HUDEP-2 (cell line): ENCODE results near the gene DLEC1.

Experiments
- DNase-seq, 76 experiments: peaks; one replicate each; lab custom pipeline; 2025; ENCODE audit not compliant: unreplicated experiment in 76 of 76; lab: John Stamatoyannopoulos, UW

The DLEC1 gene, protein sequence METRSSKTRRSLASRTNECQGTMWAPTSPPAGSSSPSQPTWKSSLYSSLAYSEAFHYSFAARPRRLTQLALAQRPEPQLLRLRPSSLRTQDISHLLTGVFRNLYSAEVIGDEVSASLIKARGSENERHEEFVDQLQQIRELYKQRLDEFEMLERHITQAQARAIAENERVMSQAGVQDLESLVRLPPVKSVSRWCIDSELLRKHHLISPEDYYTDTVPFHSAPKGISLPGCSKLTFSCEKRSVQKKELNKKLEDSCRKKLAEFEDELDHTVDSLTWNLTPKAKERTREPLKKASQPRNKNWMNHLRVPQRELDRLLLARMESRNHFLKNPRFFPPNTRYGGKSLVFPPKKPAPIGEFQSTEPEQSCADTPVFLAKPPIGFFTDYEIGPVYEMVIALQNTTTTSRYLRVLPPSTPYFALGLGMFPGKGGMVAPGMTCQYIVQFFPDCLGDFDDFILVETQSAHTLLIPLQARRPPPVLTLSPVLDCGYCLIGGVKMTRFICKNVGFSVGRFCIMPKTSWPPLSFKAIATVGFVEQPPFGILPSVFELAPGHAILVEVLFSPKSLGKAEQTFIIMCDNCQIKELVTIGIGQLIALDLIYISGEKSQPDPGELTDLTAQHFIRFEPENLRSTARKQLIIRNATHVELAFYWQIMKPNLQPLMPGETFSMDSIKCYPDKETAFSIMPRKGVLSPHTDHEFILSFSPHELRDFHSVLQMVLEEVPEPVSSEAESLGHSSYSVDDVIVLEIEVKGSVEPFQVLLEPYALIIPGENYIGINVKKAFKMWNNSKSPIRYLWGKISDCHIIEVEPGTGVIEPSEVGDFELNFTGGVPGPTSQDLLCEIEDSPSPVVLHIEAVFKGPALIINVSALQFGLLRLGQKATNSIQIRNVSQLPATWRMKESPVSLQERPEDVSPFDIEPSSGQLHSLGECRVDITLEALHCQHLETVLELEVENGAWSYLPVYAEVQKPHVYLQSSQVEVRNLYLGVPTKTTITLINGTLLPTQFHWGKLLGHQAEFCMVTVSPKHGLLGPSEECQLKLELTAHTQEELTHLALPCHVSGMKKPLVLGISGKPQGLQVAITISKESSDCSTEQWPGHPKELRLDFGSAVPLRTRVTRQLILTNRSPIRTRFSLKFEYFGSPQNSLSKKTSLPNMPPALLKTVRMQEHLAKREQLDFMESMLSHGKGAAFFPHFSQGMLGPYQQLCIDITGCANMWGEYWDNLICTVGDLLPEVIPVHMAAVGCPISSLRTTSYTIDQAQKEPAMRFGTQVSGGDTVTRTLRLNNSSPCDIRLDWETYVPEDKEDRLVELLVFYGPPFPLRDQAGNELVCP (N-terminal part only)

DNA sequence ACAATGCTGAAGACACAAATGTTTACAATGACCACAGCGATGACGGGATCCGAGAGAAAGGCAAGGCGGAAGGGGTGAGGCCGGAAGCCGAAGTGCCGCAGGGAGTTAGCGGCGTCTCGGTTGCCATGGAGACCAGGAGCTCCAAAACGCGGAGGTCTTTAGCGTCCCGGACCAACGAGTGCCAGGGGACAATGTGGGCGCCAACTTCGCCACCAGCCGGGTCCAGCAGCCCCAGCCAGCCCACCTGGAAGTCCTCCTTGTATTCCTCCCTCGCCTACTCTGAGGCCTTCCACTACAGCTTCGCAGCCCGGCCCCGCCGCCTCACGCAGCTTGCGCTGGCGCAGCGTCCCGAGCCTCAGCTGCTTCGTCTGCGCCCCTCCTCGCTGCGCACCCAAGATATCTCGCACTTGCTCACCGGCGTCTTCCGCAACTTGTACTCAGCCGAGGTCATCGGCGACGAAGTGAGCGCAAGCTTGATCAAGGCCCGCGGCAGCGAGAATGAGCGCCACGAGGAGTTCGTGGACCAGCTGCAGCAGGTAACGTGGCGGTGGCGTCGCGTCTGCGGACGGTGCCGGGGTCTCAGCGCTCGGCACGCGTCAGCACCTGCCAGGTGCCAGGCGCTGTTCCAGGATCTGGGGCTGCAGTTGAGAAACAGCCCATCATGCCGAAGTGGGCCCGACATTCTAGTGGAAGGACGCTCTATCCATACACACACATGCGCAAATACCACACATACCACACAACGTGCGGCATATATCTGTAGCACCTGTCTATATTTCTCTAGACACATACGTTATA lies at the start of gene DLEC1:
DLEC1 (plus strand) TSS at position 108 of the 798 bp plus-strand sequence; CDS start at position 126, 18 bp downstream.
- peak in 2 of 76 experiments; percentile 16 to 23 for DNase-seq

DNA sequence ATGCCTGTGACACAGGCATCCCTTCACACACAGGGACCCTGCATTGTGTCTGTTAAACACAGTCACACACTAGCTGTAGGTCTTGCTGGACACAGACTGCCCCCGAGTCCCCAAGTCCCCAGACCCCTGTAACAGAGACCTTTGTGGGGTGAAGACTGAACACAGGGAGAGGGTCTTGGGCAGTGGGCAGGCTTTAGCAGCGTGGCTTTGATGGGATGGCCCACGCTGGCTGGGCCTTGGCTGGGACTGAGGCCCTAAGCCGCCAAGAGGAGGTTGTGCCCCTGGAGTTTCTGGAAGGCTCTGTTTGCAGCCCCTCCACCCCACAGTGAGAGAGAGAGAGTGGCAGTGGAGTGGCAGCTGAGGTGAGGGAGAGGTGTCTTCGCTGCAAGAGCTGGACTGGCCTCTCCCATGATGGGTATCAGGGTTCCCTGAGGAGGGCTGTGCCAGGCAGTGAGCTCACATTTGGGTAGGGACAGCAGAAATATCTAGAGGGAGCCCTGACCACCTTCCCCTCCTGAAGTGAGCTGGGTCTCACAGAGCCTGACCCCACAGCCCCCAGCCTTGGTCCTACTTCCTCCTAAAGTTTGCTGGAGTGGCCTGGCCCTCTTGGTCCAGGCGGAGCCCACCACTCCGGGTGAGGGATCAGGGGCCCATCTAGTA lies 49.1 kb upstream of the DLEC1 start:
- DNase-seq, result no peak

DNA sequence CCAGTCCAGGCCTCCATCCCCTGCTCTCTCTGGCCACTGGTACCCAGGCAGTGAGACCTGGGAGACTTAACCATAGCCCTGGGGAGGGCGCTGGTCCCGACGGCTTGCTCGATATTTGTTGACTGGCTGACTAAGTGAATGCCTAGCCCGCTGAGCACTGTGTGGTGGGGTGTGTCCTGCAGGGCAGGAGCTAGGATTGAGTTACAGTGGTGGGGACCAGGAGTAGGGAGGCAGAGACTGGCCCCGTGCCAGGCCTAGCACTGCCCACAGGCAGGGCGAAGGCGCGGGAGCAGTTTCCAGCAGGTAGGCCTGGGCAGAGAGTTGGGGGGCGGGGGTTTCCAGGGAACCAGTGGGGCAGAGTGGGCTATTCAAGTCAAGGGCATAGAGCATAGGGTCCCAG lies 48.5 kb upstream of the DLEC1 start, which contains the start of gene VILL:
VILL (plus strand) TSS at position 260 of the 400 bp plus-strand sequence. CDS start 2,887 bp downstream, outside the sequence.
- no peak for DNase-seq

DNA sequence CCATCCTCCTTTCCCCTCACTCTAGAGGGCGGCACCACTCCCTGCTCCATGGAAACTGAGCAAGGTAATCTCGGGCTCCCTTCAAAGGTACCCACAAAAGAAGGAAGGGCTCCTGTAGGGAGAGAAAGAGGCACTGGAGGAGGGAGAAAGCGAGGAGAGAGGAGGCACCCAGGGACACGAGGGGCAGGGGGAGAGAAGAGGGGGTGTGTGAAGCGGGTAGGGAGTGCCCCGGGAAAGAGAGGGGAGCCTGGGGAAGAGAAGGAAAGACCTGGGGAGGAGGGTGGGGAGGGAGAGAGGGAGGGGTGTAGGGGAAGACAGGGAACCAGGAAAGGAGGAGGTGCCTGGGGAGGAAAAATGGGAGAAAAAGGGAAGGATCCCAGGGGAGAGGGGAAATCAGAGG lies 47.9 kb upstream of the DLEC1 start:
- no peak for DNase-seq

DNA sequence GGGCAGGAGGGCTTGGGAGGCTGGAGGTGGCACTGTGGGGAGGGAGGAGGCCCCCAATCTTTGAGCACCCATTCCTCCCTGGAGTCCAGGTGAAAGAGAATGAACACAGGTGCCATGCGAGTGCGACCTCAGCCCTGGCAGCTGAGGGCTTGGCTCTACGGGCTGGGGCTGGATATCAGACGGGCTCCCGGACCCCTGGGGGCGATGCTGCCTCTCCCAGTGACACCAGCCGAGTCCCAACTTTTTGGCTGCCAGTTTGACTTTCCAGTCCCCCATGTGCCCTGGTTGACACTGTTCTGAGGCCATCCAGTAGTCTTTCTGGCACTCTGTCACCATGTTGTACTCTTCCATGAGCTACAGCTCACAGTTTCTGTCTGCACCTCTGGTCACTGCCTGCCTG lies 47.2 kb upstream of the DLEC1 start:
- no peak for DNase-seq

DNA sequence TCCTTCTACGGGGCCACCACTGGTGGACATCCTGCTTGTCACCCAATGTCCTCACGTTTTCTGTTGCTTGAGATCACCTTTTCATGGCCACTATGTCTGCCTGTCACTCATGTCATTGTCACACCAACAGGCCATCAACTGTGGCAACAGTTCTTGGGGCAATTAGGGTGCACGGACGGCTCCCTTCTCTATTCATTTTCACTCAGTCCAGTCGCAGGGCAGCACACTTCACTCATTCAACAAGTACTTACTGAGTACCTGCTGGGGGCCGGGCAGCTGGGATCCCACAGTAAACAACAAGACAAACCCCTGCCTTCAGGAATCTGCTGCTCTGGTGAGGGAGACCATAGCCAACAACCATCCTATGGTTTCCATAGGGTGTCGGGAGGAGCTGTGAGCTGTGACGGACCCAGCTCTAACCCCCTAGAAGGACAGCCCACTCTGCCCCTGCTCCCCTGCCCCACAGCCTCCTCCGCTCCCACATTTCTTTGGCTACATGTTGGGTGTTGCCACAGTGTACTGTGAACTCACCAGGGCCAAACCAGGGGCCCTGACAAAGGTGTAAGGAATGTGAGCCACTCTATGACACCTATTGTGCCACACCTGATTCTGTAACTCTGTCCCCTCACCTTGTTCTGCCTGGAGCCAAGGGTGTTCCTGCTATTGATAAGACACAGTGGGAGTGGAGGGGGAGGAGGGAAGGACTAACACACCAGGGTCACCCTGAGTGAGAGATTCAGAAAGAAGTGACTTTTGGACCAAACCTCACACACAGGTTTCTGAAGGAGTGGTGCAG lies 46.5 kb upstream of the DLEC1 start:
- no peak for DNase-seq

DNA sequence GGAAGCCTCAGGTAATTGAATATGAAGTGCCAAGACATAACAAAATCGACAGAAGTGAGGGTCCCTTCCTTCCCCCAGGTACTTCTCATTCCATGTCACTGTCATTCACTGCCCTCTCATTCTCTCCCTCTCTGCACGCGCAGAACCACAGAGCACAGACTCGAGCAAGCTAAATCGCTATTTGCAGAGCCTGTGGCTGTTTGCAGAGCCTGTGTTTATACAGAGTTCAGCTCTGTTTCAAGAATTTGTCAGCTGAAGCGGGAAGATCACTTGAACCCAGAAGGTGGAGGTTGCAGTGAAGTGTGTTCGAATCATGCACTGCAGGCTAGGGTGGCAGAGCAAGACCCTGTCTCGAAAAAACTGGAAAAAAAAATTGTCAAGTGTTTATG lies 45.9 kb upstream of the DLEC1 start:
- DNase-seq, result no peak

DNA sequence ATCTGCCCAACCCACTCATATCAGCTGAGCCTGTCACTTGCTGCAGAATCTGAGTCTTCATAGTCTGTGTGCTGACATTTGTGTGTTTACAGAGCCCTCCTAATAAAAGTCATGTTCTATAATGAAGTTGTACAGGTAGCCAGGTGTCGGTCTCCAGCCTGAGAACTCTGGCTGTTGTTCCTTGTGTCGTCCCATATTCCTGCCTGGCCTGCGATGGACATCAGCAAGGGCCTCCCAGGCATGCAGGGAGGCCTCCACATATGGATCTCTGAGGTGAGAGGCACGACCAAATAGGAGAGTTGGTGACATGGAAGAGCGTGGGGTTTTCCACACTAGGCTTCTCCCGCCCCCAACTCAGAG lies 45.6 kb upstream of the DLEC1 start:
- DNase-seq, result no peak

DNA sequence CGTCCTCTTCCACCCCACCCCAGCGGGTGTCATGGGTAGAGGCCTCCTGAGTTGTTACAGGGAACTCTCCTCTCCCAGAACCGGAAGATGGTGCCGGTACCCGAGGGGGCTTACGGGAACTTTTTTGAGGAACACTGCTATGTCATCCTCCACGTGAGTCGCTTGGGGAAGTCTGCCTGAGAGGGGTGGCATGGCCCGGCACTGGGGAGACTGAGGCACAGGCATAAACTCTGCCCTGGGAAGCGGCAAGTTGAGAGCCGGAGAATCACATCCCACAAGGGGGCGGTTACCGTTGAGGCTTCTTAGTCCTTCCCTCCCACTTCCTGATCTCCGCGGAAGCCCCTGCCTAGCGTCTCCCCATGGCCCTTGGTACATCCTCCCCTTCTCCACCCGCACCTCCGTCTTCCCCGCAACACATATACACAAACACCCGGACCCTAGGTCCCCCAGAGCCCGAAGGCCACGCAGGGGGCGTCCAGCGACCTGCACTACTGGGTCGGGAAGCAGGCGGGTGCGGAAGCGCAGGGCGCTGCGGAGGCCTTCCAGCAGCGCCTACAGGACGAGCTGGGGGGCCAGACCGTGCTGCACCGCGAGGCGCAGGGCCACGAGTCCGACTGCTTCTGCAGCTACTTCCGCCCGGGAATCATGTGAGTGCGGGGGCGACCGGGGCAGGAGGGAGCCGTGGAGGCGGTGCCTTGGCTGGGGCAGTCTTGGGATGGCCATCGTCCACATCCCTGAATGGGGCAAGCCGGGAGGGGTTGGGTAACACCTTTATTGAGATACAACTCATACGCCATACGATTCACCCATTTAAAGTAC lies 45.0 kb upstream of the DLEC1 start:
- DNase-seq, result peak in 39 of 76 experiments; percentile 3 to 67 (median 44)

DNA sequence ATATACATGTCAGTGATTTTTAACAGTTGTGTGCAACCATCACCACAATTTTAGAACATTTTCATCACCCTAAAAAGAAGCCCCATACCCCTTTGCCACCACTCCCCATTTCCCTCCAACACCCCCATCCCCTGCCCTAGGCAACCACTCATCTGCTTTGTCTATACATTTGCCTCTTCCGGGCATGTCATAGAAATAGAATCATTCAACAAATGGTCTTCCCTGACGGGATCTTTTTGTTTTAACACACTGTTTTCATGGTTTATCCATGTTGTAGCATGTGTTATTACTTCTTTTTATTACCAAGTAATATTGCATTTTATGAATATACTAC lies 44.4 kb upstream of the DLEC1 start:
- no peak for DNase-seq

DNA sequence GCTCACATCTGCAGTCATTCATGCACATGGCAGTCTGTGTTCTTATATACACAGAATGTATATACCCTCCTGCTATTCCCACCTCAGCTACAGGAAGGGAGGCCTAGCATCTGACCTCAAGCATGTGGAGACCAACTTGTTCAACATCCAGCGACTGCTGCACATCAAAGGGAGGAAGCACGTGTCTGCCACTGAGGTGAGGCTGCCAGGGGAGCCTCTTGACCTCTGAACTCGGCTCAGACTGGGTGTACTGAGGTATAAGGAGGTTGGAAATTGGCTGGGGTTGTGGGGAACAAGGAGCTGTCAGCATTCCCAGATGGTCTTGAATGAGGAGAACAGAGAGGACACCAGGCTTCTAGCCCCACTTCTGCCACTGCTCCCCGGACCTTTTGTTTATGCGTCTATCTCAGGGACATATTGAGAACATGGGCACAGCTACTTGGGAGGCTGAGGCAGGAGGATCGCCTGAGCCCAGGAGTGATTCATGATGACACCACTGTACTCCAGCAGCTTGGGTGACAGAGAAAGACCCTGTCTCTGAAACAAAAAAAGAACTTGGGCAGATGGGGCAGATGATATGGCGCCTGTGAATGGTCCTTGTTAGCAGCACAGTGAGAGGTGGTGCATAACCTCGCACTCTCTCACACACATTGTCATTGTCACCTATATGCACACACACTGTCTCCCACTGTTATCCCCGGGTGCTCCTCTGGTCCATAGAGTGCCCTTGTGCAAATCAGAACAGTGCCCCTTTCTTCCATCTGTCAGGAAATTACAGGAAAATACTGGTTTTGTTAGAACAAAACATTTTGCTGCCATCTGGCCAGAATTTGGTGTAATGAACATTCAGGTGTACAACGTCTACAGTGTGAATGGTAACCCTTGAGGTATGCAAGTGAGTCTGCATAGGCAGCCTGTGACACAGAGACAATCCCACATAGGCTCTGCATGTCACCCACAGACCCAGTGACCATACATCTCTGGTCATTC lies 43.1 kb upstream of the DLEC1 start:
- no peak for DNase-seq

DNA sequence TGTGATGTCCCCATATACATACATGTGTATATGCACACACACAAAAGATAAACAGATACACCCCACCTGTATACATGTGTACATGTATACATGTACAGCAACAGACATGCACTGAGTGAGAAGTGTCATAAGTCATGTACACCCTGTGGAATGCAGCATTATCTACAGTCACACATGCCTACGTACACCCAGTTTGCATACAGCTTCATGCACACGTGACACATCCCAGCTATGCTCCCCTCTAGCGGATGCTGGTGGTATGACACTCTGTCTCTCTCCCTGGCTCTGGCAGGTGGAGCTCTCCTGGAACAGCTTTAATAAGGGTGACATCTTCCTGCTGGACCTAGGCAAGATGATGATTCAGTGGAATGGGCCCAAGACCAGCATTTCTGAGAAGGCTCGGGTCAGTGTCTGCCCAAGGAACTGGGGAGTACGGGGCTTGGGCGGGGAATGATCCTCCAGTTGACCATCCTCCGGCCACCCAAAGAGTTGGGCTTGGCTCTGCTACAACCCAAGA lies 42.2 kb upstream of the DLEC1 start:
- DNase-seq, result peak in 71 of 76 experiments; percentile 12 to 83 (median 61)

DNA sequence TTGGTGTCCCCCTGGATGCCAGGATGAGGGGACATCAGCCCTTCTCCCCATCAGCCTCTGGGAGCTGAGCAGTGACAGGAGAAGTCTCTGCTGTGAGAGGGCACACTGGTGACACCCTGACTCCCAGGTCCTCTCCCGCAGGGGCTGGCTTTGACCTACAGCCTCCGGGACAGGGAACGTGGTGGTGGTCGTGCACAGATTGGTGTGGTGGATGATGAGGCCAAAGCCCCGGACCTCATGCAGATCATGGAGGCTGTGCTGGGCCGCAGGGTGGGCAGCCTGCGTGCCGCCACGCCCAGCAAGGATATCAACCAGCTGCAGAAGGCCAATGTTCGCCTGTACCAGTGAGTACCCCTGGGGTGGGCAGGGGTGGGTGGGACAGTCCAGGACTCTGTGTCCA lies 41.7 kb upstream of the DLEC1 start:
- no peak for DNase-seq

DNA sequence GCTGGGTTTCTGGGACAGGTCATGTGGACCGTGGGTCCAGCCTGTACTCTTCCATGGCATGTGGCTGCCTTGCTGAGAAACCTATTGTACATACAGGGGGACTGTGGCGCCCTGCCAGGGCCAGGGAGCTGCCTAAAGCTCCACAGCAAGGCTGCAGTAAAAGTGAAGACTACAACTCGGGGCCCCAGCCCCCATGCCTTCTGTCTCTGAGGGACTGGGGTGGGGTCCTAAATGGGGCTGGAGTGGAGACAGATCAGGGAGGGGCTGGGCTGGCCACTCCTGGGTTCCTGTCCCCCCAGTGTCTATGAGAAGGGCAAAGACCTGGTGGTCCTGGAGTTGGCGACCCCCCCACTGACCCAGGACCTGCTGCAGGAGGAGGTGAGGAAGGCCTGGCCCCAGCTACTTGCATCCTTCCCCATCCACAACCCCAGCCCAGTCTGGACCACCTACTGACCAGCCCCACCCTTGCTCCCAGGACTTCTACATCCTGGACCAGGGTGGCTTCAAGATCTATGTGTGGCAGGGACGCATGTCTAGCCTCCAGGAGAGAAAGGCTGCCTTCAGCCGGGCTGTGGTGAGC lies 41.1 kb upstream of the DLEC1 start:
- no peak for DNase-seq

DNA sequence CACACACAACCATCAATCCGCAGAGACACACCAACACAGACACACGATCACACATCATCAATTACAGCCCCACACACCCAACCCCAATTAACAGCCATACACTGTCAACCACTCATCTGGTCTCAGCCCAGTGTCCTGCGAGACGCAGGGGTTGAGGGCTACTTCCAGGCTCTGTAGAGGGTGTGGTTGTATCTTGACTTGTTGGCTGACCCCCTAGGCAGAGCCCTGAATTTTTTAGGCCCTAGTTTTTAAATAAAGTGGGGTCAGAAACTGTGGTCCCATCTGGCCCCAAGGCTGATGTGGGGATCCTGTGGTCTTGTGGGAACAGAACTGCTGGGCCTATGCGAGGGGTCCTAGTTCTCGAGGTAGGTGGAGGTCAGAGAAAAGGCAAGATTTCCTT lies 39.2 kb upstream of the DLEC1 start:
- DNase-seq, result no peak

DNA sequence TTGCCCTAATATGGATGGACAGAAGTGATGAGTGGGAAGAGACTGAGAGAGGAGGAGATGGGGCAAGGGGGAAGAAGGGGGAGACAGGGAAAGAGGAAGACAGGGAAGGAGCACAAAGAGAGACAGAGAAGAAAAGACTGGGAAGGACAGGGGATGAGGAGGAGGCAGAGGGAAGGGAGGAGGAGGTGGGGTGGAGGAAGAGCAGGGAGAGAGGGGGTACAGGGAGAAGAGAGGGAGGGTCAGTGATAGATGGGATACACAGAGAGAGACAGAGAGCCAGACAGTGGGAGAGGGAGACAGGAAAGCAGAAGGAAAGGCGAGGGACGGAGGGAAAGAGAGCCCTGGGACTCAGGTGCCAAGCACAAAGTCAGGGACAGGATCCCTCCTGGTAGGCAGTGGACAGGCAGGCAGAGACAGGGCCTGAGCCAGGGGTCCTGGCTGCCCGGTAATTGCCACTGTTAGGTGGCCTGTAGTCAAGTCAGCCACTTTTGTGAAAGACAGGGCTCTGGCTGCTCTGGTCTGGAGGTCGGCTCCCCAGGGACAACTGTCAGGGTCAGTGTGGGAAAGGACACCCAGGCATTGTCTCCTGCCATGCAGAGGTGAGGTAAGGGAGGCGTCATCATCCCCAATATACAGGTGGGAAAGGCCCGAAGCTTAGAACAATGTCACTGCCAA lies 38.6 kb upstream of the DLEC1 start:
- no peak for DNase-seq
